HepG2 (cell line): ENCODE data around the gene SMAD2. TPM values are rescaled to one million over a fixed set of nuclear protein-coding genes. Genes with fewer than 3 reads are reported as not detected.

Experiments
- ATAC-seq: fragments of 200-7000 bp; cut with Tn5 transposase; 3 replicates; pipeline ENCODE4 v1.9.1; 2020; ENCODE audit warnings: mild to moderate bottlenecking, moderate library complexity
- BruUV-seq: library from RNA; stranded (reverse); fragments of 400-500 nt; replicated peaks from 2 replicates; lab custom pipeline; 2021; lab: Mats Ljungman, UMichigan
- CTCF ChIA-PET: fragments of 300-600 bp; formaldehyde crosslinking; extraction: SDS; loops from one replicate; lab custom pipeline; 2021; ENCODE audit warnings: low total read pairs, inconsistent platforms, low intra/inter-chr PET ratio; lab: Yijun Ruan, JAX
- POLR2A ChIA-PET: fragments of 350-600 bp; sonication (Branson Sonifier 250); formaldehyde crosslinking; loops from one replicate; lab custom pipeline; 2020; ENCODE audit warnings: antibody characterized with exemption, inconsistent platforms; lab: Yijun Ruan, JAX
- DNase-seq: peaks from one replicate; pipeline ENCODE4 v3.0.0-alpha.2; 2015; ENCODE audit warnings: low spot score
- FAIRE-seq: peaks from 3 replicates; lab custom pipeline; 2011; peaks lifted over from hg19 to GRCh38; lab: Jason Lieb, UNC
- H2AFZ ChIP-seq: one replicate; pipeline ENCODE4 v1.6.1; 2011; ENCODE audit warnings: low read length, inconsistent platforms
- H3K27ac ChIP-seq: fragments of 300-600 bp; 3 replicates; pipeline ENCODE4 v1.8.0; 2011; ENCODE audit warnings: mixed run types, mild to moderate bottlenecking, mixed read lengths, low read length, inconsistent platforms; ENCODE audit not compliant: insufficient read depth; ENCODE audit errors: extremely low read length
- H3K27me3 ChIP-seq, 2 experiments: fragments of 200-600 bp in 1 of 2; 2 replicates in 1 of 2; 3 replicates in 1 of 2; pipeline versions ENCODE4 v1.6.0 to v1.8.0; 2011; ENCODE audit warnings: low read length in 2 of 2, mild to moderate bottlenecking in 2 of 2, moderate library complexity in 2 of 2, inconsistent platforms in 1 of 2; ENCODE audit not compliant: insufficient read depth in 2 of 2, control insufficient read depth in 1 of 2
- H3K36me3 ChIP-seq, 2 experiments: fragments of 200-600 bp in 1 of 2; replicated peaks in 1 of 2; 2 replicates in 1 of 2; 3 replicates in 1 of 2; pipeline versions ENCODE4 v1.5.1 to v1.8.0; 2011; ENCODE audit warnings: low read length in 2 of 2, inconsistent platforms in 1 of 2; ENCODE audit not compliant: insufficient read depth in 2 of 2, control insufficient read depth in 1 of 2
- H3K4me1 ChIP-seq: 2 replicates; pipeline ENCODE4 v1.5.1; 2012; ENCODE audit warnings: low read length, inconsistent platforms; ENCODE audit not compliant: insufficient read depth
- H3K4me2 ChIP-seq: 2 replicates; pipeline ENCODE4 v1.6.0; 2011; ENCODE audit warnings: low read depth, low read length, inconsistent platforms
- H3K4me3 ChIP-seq, 3 experiments: fragments of 200-600 bp in 1 of 3; sonication (generic), shearing (Covaris generic) in 1 of 3; replicated peaks in 1 of 3; 2 replicates each; pipeline ENCODE4 v1.5.1; 2011 to 2016; ENCODE audit warnings: low read length in 3 of 3, inconsistent platforms in 2 of 3, low read depth in 2 of 3, mild to moderate bottlenecking in 2 of 3, control low read depth in 1 of 3, mixed read lengths in 1 of 3; ENCODE audit not compliant: insufficient read depth in 1 of 3
- H3K79me2 ChIP-seq: one replicate; pipeline ENCODE4 v1.6.1; 2011; ENCODE audit warnings: low read length, inconsistent platforms; ENCODE audit not compliant: insufficient read depth
- H3K9ac ChIP-seq: 2 replicates; pipeline ENCODE4 v1.6.0; 2011; ENCODE audit warnings: mild to moderate bottlenecking, low read depth, low read length, inconsistent platforms; ENCODE audit not compliant: insufficient read depth
- H3K9me3 ChIP-seq: 2 replicates; pipeline ENCODE4 v1.5.1; 2012; ENCODE audit warnings: mild to moderate bottlenecking, low read length
- H4K20me1 ChIP-seq: 2 replicates; pipeline ENCODE4 v1.6.0; 2011; ENCODE audit warnings: inconsistent platforms, mild to moderate bottlenecking, low read length, moderate library complexity; ENCODE audit not compliant: insufficient read depth
- ELF1 ChIP-seq: sonication (generic); formaldehyde crosslinking; IDR thresholded peaks from 2 replicates; pipeline ENCODE4 v1.4.0; 2020; ENCODE audit warnings: missing genetic modification reagents
- HHEX ChIP-seq: IDR thresholded peaks from 2 replicates; pipeline ENCODE4 v1.6.1; 2016; ENCODE audit warnings: control low read depth
- MXD4 ChIP-seq: IDR thresholded peaks from 2 replicates; pipeline ENCODE4 v1.6.1; 2016; ENCODE audit warnings: mild to moderate bottlenecking, missing biosample characterization, missing genetic modification reagents
- NFRKB ChIP-seq: fragments of 450-650 bp; IDR thresholded peaks from 2 replicates; pipeline ENCODE4 v1.6.1; 2017
- NKX3-1 ChIP-seq: sonication (generic); formaldehyde crosslinking; IDR thresholded peaks from 2 replicates; pipeline ENCODE4 v1.5.0; 2020; ENCODE audit warnings: missing genetic modification reagents
- RNF2 ChIP-seq: fragments of 450-650 bp; conservative IDR thresholded peaks from 2 replicates; pipeline ENCODE4 v1.6.1; 2016; ENCODE audit warnings: low read depth
- SOX13 ChIP-seq, 3 experiments: fragments of 450-650 bp in 1 of 3; sonication (generic) in 1 of 3; formaldehyde crosslinking in 1 of 3; IDR thresholded peaks in 2 of 3; conservative IDR thresholded peaks in 1 of 3; 2 replicates each; pipeline versions ENCODE4 v1.5.0 to v1.6.1; 2016 to 2020; ENCODE audit warnings: antibody characterized with exemption in 1 of 3, mild to moderate bottlenecking in 1 of 3, missing compliant biosample characterization in 1 of 3, missing genetic modification reagents in 1 of 3, moderate library complexity in 1 of 3
- THAP8 ChIP-seq: sonication (generic); formaldehyde crosslinking; IDR thresholded peaks from 2 replicates; pipeline ENCODE4 v1.5.1; 2020; ENCODE audit warnings: missing genetic modification reagents, mild to moderate bottlenecking, borderline replicate concordance
- ZFX ChIP-seq: sonication (generic); formaldehyde crosslinking; IDR thresholded peaks from 2 replicates; pipeline ENCODE4 v1.4.0; 2020; ENCODE audit warnings: mild to moderate bottlenecking, low read depth, missing genetic modification reagents, moderate library complexity
- ZKSCAN1 ChIP-seq: fragments of 150-350 bp; IDR thresholded peaks from 2 replicates; pipeline ENCODE4 v1.6.1; 2014; ENCODE audit warnings: low read length
- ZNF3 ChIP-seq: IDR thresholded peaks from 2 replicates; pipeline ENCODE4 v1.7.0; 2017; ENCODE audit warnings: inconsistent platforms
- ZNF343 ChIP-seq: sonication (generic); formaldehyde crosslinking; IDR thresholded peaks from 2 replicates; pipeline ENCODE4 v1.4.0; 2020; ENCODE audit warnings: mild to moderate bottlenecking, missing genetic modification reagents
- ZNF496 ChIP-seq: sonication (generic); formaldehyde crosslinking; IDR thresholded peaks from 2 replicates; pipeline ENCODE4 v1.8.1; 2023; ENCODE audit warnings: mild to moderate bottlenecking, moderate library complexity, missing genetic modification reagents; ENCODE audit not compliant: insufficient replicate concordance
- WGBS: methylation state at CpG from one replicate; pipeline ENCODE4 v1.1.6; 2017; ENCODE audit warnings: low lambda C conversion rate; 5-methylcytosine and 5-hydroxymethylcytosine counted together
- in situ Hi-C: cut with HindIII; loops from 2 replicates; pipeline ENCODE4 v1.10.0; 2017; ENCODE audit warnings: low pct_unique_long_range_greater_than_20kb; ENCODE audit not compliant: extremely low pct_ligation_motif_present
- intact Hi-C: fragments of 100-400 bp; cut with micrococcal nuclease; formaldehyde crosslinking; loops from one replicate; pipeline ENCODE4 v1.10.0; 2022; ENCODE audit not compliant: unreplicated experiment
- polyA plus RNA-seq, 8 experiments: library from polyadenylated mRNA; depleted of rRNA in 3 of 8; stranded (reverse) in 7 of 8; unstranded in 1 of 8; fragments of >200 nt; fragmentation: Illumina TruSeq in 4 of 8; extraction: Trizol in 4 of 8; gene quantifications; 2 replicates each; pipeline versions ENCODE4 v1.2.1 to v1.2.3, GENCODE V29; 2011 to 2016; ENCODE audit warnings: low read depth in 4 of 8, missing spikeins in 1 of 8, mixed read lengths in 1 of 8; ENCODE audit not compliant: insufficient read depth in 1 of 8
- total RNA-seq, 5 experiments: library from RNA; depleted of rRNA; stranded (reverse); fragments of >200 nt; fragmentation: Illumina TruSeq; extraction: Trizol; gene quantifications; 2 replicates each; pipeline ENCODE4 v1.2.3, GENCODE V29; 2016; ENCODE audit warnings: low read depth in 1 of 5

SMAD2 gene
- total and polyA plus RNA-seq, 2 of the 13 experiments (the other 11 are each of a cell fraction or from before 2014, with no cell fraction given): 40.2 to 96.2 TPM

- ATAC-seq: no peak
- Histone ChIP-seq H3K4me2 (no peak overlapping the region), H4K20me1 (no peaks in the 10 kb centered on the region), H3K79me2 (no peaks in the 10 kb centered on the region), H3K4me1 (no peaks in the 10 kb centered on the region), H2AFZ (no peak overlapping the region), H3K4me3 (no peak overlapping the region), H3K9me3 (no peaks in the 10 kb centered on the region), H3K36me3 (peaks cover 4 to 49% of the 10 kb centered on the region in 2 experiments), H3K27me3 (no peaks in the 10 kb centered on the region), H3K27ac (no peak overlapping the region), H3K9ac (no peak overlapping the region)
- FAIRE-seq: no peak
- ChIA-PET POLR2A (no interaction called here), CTCF (no interaction called here)
- in situ Hi-C loops (no loop called here), intact Hi-C loops (no loop called here)
- TF ChIP-seq ZNF3 (CRISPR knock-in tag) (no peak), ZNF496 (no peak), THAP8 (no peak), ZNF343 (CRISPR knock-in tag) (no peak), ZKSCAN1 (no peak), RNF2 (no peak), SOX13 (IDR thresholded peaks at IDR 0.05) (no peak), SOX13 (CRISPR knock-in tag; conservative IDR thresholded peaks at IDR 0.05 in 1 of 2, IDR thresholded peaks at IDR 0.05 in 1 of 2) (no peak), ZFX (CRISPR knock-in tag) (no peak), MXD4 (CRISPR knock-in tag) (no peak), NFRKB (no peak), ELF1 (CRISPR knock-in tag) (no peak), HHEX (no peak), NKX3-1 (no peak)
- BruUV-seq: no TSS peak
- 100% methylated on average over 2 of the region's 2 CpGs for WGBS
- no peak for DNase-seq
Measured at GRCh38 chr18:47846431-47846830, 84.0 kb downstream of the SMAD2 start.
